Smooth muscle cell of the brain vasculature (primary cell): ENCODE results near the gene FXYD1.
"Not testable (repeated sequence)": the region's sequence is repeated elsewhere in the genome, so short reads cannot be mapped to it uniquely, and the experiment has no call there.

ENCODE experiments used
- DNase-seq: peaks from one replicate; pipeline ENCODE4 v3.0.0-alpha.2; 2012; ENCODE audit warnings: low read depth, low spot score

FXYD1 gene

DNA sequence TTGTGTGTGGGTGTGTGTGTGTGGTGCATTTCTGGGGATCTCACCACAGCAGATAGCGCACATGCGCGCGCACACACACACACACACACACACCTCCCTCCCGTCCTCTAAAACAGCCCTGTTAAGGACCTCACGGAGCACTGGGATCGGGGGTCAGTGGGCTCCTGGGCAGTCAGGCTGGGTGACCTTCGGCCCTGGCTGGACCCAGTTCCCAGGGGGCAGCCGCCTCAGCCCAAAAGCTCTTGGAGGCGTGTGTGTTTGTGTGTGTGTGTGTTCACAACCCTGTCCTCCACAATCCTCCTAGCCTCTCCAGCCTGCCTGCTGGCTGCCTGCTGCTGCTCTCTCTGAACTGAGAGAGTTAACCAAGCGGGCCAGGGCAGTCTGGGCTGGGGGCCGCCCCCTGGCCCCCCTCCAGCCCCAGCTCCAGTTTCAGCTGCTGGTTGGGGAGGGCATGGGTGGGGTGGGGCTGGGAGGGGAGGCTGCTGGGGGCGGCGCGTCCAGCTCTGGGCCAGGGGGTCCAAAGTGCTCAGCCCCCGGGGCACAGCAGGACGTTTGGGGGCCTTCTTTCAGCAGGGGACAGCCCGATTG lies at the start of gene FXYD1:
FXYD1 (plus strand) TSS at position 520 of the 588 bp plus-strand sequence. CDS start 1,256 bp downstream, outside the sequence.
- DNase-seq, result no peak

DNA sequence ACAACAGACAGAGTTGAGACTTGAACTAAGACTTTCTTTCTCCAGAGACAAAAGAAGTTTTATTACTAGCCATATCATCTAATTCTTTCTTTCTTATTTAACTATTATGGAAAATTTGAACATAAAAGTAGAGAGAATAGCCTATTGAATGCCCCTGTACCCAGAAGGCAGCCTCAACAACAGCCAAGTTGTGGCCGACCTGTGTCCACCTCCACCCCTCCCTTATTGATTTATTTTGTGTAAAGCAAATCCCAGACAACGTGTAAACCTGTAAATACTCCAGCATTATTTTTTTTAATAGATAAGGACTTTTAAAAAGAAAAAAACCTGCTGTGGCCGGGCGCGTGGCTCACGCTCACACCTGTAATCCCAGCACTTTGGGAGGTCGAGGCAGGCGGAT lies 49.1 kb upstream of the FXYD1 start:
- no peak for DNase-seq

DNA sequence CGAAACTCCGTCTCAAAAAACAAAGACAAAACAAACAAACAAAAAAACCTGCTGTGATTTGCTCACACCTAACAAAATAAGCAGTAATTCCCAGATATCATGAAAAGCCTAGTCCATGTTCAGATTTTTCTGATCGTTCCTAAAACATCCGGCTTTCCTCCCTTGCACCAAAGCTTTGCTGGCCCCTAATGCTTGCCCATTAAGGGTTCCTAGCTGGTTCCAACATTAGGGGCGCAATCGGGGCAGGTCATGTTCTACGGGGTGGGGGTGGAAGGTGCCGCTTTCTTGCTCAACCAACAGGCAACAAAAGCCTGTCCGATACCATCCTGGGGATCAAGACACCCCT lies 48.5 kb upstream of the FXYD1 start:
- no peak for DNase-seq

GRCh38 chr19:35090506-35091214 lies 48.0 kb upstream of the FXYD1 start:
- no peak for DNase-seq

DNA sequence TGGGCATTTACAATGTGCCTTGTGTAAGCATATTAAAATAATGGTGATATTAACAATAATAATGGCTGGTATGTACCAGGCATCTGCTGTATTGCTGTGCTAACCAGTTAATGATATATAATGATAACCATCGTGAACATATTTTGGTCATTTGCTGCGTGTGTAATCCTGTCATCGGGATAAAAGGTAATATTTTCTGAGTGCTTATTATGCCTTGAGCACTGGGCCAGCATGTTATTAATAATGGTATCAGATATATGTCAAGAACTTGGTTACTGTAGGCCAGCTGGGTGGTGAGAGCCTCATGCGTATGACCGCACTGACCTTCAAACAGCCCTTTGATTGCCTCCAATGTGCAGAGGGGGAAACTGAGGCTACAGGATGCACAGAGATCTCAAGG lies 45.2 kb upstream of the FXYD1 start:
- DNase-seq, result no peak

DNA sequence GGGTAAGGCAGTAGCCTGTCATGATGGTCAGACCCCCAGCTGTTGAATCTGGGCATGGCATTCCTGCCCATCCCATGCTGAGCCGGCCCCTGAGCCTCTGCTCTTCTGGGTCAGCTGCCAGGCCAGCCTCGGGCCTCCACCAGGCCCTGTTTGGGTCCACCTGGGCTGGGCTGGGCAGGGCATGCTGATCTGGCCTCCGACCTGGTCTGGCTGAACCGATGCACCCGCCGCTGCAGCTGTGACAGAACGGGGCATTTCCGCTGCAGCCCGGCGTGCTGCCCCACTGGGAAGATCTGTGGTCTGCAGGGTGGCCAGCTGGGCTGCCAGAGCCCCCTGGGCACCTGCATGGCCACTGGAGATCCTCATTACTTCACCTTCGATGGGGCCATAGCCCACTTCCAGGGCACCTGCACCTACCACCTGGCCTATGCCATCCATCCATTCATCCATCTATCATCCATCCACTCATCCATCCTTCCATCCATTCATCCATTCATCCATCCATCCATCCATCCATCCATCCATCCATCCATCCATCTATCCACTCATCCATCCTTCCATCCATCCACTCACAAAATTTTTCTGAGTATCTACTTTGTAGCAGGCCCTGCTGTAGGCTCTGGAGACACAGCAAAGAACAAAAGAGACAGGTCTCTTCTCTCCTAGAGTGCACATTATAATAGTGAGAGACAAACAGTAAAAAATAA lies 44.5 kb upstream of the FXYD1 start:
- DNase-seq, result no peak

- no peak for DNase-seq
Measured at GRCh38 chr19:35094656-35095055, 44.0 kb upstream of the FXYD1 start.

- no peak for DNase-seq
Measured at GRCh38 chr19:35095667-35096368, 42.8 kb upstream of the FXYD1 start.

DNA sequence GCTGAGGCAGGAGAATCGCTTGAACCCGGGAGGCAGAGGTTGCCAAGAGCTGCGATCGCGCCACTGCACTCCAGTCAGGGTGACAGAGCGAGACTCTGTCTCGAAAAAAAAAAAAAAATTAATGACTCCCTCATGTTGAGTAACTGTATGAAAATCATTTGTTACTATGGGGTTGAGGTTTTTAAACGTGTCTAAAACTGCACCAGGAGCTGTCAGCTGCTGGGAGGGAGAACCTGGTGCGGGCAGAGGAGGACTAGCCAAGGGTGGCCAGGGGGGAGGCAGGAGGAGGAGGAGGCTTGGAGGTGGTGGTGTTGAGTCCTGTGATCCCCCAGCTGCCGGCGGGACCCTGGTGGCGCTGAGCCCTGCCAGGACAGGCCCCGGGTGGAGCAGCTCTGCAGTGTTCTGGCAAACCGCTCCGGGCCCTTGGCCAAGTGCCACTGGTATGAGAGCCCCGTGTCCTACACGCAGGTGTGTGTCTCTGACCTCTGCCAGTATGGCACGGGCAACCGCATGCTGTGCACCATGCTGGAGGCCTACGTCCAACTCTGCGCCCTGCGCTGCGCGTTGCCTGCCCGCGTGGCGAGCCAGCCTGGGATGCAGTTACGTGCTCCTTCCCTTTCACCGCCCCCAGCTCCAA lies 40.1 kb upstream of the FXYD1 start:
- DNase-seq, result no peak

DNA sequence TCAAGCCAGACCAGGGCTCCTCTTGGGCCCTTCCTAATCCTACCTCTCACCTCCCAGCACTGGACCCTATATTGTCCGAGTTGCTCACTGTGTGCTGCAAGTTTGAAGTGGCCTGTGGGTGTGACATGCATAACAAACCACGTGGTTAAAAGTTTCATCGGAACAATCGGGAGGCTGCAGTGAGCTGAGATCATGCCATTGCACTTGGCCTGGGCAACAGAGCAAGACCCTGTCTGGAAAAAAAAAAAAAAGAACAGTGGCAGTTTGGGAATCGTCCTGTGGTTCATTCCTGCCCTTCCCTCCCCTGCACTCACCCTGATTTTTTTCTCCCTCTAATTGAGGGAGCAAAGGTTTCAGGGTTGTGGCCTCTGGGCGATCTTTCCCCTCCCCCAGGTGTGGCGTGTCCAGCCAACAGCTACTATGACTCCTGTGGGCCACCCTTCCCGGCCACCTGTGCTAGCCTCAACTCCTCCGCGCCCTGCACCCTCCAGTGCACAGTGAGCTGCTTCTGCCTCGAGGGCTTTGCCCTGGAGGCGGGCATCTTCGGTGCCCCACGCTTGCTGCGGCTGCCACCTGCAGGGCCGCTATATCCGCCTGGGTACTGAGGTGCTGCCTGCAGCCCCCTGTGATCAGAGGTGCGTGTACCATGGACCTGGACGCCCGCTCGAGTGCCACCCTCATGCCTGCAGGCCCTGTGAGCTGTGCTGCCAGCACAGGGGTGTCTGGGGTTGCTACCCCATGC lies 39.3 kb upstream of the FXYD1 start:
- DNase-seq, result no peak

GRCh38 chr19:35099897-35100275 lies 38.7 kb upstream of the FXYD1 start:
- no peak for DNase-seq

DNA sequence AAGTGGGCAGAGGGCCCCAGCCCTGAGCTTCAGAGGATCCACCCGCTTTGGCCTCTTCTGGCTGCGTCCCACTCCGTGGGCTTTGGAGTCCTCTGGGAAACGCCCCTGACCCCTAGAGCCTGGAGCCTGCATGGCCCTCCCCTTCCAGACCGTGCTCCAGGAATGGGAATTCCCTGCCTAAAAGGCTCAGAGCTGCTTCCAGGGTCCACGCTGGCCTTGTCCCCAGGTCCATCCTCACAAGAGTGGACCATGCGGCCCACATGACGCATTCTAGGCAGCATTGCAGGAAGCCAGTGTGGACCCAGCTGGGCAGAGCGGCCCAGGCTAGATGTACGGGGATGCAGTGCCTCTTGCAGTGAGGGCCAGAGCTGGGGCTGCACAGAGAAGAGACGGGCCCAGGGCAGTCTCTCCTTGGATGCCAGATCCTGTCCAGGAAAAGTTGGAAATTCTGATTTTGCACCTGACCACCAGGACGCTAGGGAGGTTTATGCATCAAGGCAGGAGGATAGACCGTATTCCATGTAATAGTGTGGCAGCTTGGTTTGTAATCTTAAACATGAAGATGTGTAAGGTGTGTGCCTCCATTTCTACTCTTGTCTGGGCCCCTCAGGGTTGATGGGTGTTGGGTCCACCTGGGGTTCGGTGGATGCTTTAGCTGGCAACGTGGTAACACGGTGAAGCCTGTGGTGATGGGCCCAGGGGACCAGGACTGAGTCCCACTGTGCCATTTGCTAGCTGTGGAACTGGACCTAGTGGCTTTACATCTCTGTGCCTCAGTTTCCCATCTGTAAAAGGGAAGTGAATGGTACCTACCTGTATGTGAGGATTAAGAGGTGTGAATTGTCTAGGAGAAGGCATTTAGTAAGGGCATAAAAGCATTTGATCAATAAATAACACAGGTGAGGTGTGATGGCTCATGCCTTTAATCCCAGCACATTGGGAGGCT lies 37.8 kb upstream of the FXYD1 start:
- DNase-seq, result no peak

DNA sequence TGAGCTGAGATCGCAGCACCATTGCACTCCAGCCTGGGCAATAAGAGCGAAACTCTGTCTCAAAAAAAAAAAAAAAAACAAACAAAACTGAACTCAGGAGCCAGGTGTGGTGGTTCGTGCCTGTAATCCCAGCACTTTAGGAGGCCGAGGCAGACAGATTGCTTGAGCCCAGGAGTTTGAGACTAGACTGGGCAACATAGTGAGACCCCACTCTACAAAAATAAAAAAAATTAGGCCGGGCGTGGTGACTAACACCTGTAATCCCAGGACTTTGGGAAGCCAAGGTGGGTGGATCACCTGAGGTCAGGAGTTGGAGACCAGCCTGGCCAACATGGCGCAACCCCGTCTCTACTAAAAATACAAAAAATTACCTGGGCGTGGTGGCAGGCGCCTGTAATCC lies 36.7 kb upstream of the FXYD1 start:
- DNase-seq, result not testable (repeated sequence)

DNA sequence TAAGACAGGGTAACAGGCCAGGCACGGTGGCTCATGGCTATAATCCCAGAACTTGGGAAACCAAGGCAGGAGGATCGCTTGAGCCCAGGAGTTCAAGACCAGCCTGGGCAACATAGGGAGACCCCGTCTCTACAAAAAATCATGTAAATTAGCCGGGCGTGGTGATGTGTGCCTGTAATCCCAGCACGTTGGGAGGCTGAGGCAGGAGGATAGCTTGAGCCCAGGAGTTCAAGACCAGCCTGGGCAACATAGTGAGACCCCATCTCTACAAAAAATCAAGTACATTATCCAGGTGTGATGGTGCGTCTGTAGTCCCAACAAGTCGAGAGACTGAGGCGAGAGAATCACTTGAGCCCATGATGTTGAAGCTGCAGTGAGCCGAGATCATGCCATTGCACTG lies 35.0 kb upstream of the FXYD1 start:
- not testable (repeated sequence) for DNase-seq

- no peak for DNase-seq
Measured at GRCh38 chr19:35104361-35104760, 34.3 kb upstream of the FXYD1 start.

DNA sequence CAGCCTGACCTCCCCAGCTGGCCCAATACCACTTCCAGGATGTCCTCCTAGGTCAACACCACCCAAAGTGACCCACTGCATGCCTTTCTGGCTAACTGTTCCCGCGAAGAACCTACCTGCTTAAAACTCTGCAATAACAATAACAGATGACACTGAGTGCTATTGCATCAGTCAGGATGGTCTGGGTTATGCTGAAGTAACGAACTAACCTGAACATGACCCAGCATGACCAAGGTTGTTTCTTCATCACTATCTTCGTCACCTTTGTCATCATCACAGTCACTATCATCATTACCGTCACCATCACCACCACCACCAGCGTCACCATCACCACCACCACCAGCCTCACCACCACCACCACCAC lies 33.6 kb upstream of the FXYD1 start:
- DNase-seq, result no peak

GRCh38 chr19:35105411-35106290 lies 33.0 kb upstream of the FXYD1 start:
- DNase-seq, result no peak

DNA sequence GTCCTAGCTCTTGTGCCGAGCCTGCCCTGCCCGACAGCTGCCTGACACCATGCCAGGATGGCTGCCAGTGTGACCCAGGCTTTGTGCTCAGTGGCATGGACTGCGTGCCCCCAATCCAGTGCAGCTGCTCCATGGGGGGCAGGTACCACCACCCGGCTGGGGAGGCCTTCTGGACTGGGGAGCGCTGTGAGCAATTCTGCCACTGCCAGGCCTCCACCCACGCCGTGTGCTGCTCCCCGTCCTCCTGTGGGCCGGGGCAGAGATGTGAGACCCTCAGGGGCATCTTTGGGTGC lies 32.4 kb upstream of the FXYD1 start:
- DNase-seq, result no peak

DNA sequence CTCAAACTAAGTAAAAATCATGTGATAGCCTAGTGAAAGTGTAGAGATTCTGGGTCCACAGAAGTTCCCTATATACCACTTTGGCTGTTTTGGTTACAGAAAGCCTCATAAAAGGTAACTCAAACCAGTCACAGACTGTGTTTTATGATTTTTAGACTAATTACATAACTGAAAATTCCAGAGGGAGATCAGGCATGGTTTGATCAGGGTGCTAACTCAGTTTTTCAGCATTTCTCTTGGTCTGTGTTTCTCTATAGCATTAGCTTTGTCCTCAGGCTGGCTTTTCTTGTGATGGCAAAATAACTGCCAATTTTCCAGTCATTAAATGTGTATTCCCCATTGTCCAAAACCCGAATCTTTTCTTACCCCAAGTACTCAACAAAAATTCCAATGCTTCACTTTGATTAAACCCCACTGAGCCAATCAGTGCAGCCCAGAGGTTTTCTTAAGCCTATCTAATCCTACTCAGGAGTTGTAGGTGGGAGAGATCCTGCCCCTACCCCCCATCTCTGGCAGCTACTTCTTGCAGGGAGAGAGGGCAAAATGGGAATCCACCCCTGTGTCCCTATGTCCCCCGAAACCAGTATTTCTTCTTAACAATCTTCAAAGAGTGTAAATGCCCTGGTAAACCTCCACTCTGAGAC lies 31.6 kb upstream of the FXYD1 start:
- DNase-seq, result no peak
